NCI-H2081 (cell line): ENCODE data around the gene MFSD6.
"Not testable (repeated sequence)": the region's sequence is repeated elsewhere in the genome, so short reads cannot be mapped to it uniquely, and the experiment has no call there.

ENCODE experiments used
- DNase-seq, 2 experiments: peaks; one replicate each; lab custom pipeline; 2025; lab: John Stamatoyannopoulos, UW

The MFSD6 gene

GRCh38 chr2:190407662-190408537, at the start of gene MFSD6:
Gene MFSD6 (plus strand): TSS chr2:190408355. CDS start chr2:190436030, 27,675 bp downstream.
- peak; percentile 51 to 66 for DNase-seq

GRCh38 chr2:190358655-190359448, 49.3 kb upstream of the MFSD6 start:
- not testable (repeated sequence) for DNase-seq

GRCh38 chr2:190360561-190360960, 47.6 kb upstream of the MFSD6 start:
- no peak for DNase-seq

GRCh38 chr2:190360965-190361364, 47.2 kb upstream of the MFSD6 start:
- DNase-seq, result no peak

GRCh38 chr2:190361572-190361971, 46.6 kb upstream of the MFSD6 start:
- no peak for DNase-seq

- DNase-seq, result no peak
These were observed 45.3 kb upstream of the MFSD6 start for GRCh38 chr2:190362894-190363293.

- peak; percentile 21 to 26 for DNase-seq
These were observed 42.5 kb upstream of the MFSD6 start for GRCh38 chr2:190365499-190366204.

- DNase-seq, result no peak
These were observed 41.9 kb upstream of the MFSD6 start for GRCh38 chr2:190366248-190366753.

GRCh38 chr2:190367091-190367490, 41.1 kb upstream of the MFSD6 start:
- DNase-seq, result no peak

GRCh38 chr2:190369635-190370034, 38.5 kb upstream of the MFSD6 start:
- no peak for DNase-seq

- no peak for DNase-seq
These were observed 32.1 kb upstream of the MFSD6 start for GRCh38 chr2:190376083-190376482.

GRCh38 chr2:190376591-190377245, 31.4 kb upstream of the MFSD6 start:
- DNase-seq, result peak in 1 of 2 experiments; percentile 34

- DNase-seq, result no peak
These were observed 29.3 kb upstream of the MFSD6 start for GRCh38 chr2:190378880-190379237.

GRCh38 chr2:190379249-190379964, 28.7 kb upstream of the MFSD6 start:
- peak in 1 of 2 experiments; percentile 30 for DNase-seq

GRCh38 chr2:190380962-190381412, 27.2 kb upstream of the MFSD6 start:
- no peak for DNase-seq

- peak; percentile 12 to 71 for DNase-seq
These were observed 25.3 kb upstream of the MFSD6 start for GRCh38 chr2:190382851-190383250.

GRCh38 chr2:190387422-190387821, 20.7 kb upstream of the MFSD6 start:
- no peak for DNase-seq

GRCh38 chr2:190396271-190396670, 11.9 kb upstream of the MFSD6 start:
- DNase-seq, result no peak

- DNase-seq, result no peak
These were observed 5.1 kb upstream of the MFSD6 start for GRCh38 chr2:190402986-190403603.

- no peak for DNase-seq
These were observed 3.7 kb upstream of the MFSD6 start for GRCh38 chr2:190404487-190404886.
